ENCODE results near the gene S100A2.

- TF ChIP-seq CTCF (conservative IDR thresholded peaks at IDR 0.05; ENCODE audit: low read depth, low read length): no peak
- no peak for TF ChIP-seq EZH2 (IDR thresholded peaks at IDR 0.05; ENCODE audit: borderline replicate concordance, low read depth, low read length, poor library complexity, severe bottlenecking)
Observed at GRCh38 chr1:153610334-153610733, 44.7 kb upstream of the S100A2 start.

Data from A673 (cell line).